NOMO-1 treated with DMSO at 0.1 percent for 48 hours (cell line): ENCODE results near the gene RAD9A.
A peak's percentile ranks its signal among the peaks of the same experiment; 100 is the strongest.
"Not testable (repeated sequence)": the region's sequence is repeated elsewhere in the genome, so short reads cannot be mapped to it uniquely, and the experiment has no call there.

Source experiments
- DNase-seq: peaks from one replicate; lab custom pipeline; 2025; ENCODE audit not compliant: unreplicated experiment; lab: John Stamatoyannopoulos, UW

RAD9A gene

DNA sequence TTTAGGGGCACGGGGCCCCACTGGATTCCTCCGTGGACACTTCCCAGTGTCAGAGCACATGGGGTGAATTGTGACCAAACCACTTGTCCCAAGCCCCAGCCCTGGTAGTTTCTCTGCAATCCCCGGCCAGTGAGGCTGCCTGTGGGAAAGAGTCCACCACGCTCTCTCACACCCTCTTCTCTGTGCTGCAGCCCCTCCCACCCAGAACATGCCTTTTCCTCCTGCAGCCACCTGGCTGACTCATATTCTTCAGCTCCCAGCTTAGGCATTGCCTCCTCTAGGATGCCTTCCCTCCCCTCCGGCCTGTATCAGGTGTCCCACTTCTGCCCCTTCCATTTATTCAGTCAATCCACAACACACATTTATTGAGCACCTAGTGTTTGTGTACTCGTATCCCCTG is 31.1 kb downstream of the RAD9A start:
- DNase-seq, result no peak

DNA sequence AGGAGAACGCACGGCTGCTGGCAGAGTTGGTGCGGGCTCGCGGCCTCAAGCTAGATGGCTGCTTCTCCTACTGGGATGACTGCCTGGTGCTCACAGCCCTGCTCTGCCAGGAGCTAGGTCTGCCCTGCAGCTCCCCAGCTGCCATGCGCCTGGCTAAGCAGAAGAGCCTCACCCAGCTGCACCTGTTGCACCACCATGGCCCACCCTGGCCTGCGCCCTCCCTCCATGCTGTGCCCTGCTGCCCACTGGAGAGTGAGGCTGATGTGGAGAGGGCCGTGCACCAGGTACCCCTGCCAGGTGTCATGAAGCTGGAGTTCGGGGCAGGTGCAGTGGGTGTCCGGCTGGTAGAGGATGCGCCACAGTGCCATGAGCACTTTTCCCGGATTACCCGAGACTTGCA is 31.7 kb downstream of the RAD9A start:
- no peak for DNase-seq

DNA sequence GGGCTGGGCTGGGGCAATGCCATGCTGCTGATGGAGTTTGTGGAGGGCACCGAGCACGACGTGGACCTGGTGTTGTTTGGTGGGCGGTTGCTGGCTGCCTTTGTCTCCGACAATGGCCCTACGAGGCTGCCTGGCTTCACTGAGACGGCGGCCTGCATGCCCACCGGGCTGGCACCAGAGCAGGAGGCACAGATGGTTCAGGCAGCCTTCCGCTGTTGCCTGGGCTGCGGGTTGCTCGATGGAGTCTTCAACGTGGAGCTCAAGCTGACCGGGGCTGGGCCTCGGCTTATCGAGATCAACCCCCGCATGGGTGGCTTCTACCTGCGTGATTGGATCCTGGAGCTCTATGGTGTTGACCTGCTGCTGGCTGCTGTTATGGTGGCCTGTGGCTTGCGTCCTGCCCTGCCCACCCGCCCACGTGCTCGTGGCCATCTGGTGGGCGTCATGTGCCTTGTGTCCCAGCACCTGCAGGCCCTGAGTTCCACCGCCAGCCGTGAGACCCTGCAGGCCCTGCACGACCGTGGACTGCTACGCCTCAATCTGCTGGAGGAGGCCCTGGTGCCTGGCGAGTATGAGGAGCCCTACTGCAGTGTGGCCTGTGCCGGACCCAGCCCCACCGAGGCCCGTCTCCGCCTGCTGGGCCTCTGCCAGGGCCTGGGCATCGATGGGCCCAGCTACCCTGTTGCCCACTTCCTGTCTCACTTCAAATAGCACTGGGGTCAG is 32.3 kb downstream of the RAD9A start:
- DNase-seq, result no peak

DNA sequence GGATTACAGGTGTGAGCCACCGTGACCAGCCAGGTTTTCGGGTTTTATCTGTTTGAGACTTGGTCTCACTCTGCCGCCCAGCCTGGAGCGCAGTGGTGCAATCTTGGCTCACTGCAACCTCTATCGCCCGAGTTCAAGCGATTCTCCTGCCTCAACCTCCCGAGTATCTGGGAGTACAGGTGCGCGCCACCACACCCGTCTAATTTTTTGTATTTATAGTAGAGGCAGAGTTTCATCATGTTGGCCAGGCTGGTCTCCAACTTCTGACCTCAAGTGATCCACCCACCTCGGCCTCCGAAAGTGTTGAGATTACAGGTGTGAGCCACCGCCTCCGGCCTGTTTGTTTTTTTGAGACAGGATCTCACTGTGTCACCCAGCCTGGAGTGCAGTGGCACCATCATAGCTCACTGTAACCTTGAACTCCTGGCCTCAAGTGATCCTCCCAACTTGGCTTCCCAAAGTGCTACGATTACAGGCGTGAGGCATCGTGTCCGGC is 35.6 kb downstream of the RAD9A start:
- DNase-seq, result not testable (repeated sequence)

DNA sequence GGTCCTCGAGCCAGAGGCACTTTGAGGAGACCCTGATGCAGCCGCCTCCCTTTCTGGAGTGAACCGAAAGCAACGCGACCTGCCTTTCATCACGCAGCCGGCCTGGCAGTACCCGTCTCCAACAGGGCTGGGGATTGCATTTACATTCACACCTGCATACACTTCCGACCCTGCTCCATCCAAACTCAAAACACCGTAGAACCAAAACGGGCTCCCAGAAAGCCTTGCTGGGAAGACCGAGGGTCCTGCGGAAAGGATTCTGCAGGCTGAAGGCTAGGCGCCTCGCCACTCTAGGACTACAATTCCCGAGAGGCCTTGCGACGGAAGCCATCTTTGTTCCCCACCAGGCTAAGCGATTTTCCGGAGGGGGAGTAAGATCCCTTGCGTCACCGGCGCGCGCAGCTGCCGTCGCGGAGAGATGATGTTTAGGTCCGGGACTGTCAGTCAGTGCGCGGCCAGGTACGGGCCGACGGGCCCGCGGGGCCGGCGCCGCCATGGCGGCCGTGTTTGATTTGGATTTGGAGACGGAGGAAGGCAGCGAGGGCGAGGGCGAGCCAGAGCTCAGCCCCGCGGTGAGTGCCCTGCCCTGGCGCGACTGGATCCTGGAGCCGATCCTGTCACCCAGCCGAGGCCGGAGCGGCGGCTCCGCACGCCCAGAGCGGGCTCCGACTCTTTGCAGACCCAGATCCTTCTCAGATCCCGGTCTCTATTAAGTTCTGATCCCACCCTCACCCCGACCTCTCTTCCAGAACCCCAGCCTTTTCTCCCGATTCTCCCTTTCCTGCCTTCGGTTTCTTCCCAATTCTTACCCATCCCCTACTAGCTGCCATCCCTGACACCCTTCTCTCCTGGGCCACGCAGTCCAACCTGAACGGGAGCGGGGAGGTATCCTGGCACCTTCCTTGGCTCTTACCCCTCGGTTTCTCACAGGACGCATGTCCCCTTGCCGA is 36.5 kb downstream of the RAD9A start, which contains the start of gene RPS6KB2:
Gene RPS6KB2, plus strand, starts transcription at position 443 of the 950 bp plus-strand sequence. Its CDS starts 52 bp downstream, at position 495.
- peak; percentile 93 for DNase-seq

DNA sequence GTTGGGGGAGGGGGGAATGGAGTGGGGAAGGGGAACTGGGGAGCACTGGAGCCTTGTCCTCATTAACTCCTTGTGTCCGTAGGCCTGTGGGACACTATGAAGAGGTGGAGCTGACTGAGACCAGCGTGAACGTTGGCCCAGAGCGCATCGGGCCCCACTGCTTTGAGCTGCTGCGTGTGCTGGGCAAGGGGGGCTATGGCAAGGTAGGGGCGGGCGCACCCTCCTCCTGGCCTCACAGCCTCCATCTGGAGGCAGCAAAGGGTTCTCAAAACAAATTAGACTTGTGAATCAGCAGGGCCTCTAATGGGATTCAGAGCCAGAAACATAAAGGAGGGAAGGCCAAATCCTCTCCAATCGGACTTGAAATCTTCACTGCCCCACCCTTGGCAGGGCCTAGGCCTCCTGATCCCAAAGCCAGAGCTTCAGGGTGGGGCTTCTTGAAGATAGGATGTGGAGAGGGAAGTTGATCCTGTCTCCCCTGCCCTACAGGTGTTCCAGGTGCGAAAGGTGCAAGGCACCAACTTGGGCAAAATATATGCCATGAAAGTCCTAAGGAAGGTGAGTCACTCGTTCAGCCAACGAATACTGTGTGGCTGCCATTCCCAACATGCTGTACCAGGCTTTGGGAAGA is 37.4 kb downstream of the RAD9A start:
- no peak for DNase-seq

DNA sequence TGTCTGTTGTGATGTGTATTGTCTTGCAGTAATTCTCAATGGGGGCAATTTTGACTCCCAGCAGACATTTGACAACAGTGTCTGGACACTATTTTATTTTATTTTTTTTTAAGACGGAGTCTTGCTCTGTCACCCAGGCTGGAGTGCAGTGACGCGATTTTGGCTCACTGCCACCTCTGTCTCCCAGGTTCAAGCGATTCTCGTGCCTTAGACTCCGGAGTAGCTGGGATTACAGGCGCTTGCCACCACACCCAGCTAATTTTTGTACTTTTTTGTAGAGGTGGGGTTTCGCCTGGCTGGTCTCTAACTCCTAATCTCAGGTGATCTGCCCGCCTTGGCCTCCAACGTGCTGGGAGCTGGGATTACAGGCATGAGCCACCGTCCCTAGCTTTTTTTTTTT is 37.9 kb downstream of the RAD9A start:
- DNase-seq, result no peak

DNA sequence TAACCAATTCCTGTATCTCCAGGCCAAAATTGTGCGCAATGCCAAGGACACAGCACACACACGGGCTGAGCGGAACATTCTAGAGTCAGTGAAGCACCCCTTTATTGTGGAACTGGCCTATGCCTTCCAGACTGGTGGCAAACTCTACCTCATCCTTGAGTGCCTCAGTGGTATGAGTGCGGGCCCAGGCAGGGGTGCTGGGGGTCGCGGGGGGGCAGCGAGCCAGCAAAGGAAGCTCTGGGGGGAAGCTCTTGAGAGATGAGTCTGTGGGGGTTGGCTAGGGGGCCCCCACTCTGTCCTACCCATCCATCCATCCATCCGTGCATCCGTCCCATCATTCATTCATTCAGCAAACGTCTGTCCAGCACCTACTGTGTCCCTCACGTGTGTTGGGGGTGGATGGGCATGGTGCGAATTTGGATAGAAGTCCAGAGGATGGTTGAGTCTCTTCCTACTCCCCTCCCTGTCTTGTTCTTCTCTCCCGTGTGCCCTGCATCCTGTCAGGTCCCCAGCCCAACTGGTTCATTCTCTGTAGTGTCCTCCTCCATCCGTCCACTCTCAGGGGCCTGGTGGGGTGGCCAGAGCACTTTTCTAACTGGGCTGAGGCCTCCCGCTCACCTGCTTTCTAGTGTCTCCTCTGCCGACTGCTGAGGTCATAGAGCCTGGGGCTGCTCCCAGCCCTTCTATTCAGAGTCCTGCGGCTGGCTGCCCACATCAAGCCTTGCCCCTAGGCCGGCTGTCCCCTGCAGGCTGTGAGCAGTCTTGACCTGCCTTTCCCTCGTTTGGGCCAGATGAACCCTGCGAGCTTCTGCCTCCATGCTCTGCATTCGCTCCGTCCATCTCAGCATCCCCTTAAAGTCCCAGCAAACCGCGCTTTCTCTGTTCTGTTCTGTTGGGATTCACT is 39.8 kb downstream of the RAD9A start:
- no peak for DNase-seq

DNA sequence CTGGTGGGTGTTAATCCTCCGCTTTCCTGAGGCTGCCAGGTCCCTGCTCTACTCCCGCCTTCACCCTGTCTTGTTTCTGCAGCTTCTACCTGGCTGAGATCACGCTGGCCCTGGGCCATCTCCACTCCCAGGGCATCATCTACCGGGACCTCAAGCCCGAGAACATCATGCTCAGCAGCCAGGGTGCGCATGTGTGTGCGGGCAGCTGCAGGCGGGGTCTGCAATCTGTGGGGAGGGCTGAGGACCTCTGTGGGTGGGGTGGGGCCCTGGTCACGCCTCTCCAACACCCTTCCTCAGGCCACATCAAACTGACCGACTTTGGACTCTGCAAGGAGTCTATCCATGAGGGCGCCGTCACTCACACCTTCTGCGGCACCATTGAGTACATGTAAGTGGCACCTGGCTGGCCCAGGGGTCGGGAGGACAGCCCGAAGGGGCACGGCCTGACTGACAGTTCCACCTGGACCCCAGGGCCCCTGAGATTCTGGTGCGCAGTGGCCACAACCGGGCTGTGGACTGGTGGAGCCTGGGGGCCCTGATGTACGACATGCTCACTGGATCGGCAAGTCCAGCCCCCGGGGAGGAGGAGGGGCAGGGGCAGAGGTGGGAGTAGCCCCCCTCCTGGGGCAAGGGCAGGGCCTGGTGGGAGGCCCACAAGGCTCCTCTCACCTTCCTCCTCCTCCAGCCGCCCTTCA is 41.0 kb downstream of the RAD9A start:
- no peak for DNase-seq

DNA sequence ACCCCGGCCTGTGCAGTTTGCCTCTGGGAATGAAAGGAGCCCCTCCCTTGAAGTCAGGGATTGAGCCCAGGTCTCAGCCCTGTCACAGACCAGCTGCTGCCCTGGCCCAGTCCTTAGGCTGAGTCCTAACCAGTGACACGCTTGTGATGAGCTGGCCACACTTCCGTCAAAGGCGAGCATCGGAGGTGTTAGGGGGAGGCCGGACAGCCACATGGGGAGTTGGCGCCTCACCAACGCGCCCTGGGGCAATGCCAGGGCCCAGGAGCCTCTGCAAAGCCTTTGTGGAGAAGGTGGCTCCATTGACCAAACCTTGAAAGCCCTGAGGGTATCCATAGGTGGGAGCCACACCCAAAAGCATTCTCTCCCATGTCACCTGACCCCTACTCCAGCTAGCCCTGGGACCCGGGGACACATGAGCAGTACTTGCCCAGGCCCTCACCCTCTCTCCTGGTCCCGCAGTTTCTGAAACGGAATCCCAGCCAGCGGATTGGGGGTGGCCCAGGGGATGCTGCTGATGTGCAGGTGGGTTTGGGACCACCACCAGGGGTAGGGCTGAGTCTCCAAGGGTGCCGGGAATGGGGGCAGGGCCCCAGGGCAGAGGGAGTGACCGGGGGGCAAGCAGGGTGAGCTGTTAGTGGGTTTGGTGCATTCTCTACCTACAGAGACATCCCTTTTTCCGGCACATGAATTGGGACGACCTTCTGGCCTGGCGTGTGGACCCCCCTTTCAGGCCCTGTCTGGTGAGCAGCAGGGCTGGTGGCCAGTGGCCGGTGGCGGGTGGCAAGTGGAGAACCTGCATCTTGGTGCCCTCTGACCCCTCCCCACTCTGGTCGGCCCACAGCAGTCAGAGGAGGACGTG is 42.0 kb downstream of the RAD9A start:
- DNase-seq, result no peak

DNA sequence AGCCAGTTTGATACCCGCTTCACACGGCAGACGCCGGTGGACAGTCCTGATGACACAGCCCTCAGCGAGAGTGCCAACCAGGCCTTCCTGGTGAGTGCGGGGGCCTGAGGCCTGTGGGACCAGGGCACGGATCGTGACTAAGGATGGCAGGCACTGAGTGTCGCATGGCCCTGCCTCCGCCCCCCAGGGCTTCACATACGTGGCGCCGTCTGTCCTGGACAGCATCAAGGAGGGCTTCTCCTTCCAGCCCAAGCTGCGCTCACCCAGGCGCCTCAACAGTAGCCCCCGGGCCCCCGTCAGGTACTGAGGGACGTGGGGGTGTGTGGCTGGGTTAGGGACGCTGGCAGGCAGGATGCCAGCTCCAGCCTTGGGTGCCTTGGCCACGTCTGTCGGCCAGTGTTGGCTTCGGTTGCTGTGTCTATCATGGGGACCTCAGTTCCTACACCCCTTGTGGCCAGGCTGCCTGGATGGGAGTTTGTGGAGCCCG is 42.7 kb downstream of the RAD9A start:
- no peak for DNase-seq

DNA sequence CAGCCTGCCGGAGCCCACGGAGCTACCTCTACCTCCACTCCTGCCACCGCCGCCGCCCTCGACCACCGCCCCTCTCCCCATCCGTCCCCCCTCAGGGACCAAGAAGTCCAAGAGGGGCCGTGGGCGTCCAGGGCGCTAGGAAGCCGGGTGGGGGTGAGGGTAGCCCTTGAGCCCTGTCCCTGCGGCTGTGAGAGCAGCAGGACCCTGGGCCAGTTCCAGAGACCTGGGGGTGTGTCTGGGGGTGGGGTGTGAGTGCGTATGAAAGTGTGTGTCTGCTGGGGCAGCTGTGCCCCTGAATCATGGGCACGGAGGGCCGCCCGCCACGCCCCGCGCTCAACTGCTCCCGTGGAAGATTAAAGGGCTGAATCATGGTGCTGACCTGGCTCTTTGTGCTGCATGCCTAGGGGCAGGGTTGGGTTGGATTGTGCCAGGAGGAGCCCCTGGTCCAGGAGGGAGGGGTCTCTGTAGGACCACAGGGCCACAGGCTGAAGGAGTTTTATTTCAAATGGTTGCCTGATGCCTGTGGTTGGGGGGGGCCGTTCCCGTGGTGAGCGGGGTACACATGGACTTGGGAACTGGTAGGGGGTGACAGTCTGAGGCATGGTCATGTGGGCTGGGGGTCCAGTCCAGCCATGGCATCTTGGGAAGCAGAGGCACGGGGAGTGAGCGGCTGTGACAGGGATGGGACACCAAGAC is 43.4 kb downstream of the RAD9A start:
- no peak for DNase-seq

DNA sequence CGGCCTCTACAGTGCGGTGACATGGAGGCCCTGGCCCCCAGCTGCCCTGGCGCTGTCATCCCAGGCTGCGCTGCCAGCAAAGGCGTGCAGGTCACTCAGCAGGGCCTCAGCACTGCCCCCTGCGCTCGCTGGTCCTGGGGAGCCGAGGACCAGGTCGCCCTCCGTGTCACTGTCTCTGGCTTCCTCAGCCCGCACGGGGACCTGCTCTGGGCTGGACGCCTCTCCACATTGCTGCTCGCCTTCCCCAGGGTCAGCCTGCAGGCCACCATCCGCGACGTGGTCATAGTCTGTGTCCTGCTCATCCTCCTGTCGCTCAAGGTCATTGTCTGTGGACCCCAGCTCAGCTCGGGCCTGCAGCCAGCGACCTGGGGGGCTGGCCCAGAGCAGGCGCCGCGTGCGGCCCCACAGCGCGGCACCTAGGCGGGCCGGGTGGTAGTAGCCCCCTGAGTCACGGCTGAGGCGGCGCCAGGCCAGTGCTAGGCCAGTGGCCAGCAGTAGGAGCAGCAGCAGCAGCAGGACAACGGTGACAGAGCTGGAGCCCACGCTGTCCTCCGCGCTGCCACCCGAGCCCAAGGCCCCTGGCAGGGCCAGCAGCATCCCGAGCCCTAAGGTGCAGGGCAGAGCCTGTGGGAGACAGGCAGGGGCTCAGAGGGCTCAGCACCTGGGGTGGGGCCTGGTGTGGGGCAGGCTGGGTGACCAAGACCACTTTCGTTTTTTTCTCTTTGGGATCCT is 44.1 kb downstream of the RAD9A start:
- DNase-seq, result no peak

DNA sequence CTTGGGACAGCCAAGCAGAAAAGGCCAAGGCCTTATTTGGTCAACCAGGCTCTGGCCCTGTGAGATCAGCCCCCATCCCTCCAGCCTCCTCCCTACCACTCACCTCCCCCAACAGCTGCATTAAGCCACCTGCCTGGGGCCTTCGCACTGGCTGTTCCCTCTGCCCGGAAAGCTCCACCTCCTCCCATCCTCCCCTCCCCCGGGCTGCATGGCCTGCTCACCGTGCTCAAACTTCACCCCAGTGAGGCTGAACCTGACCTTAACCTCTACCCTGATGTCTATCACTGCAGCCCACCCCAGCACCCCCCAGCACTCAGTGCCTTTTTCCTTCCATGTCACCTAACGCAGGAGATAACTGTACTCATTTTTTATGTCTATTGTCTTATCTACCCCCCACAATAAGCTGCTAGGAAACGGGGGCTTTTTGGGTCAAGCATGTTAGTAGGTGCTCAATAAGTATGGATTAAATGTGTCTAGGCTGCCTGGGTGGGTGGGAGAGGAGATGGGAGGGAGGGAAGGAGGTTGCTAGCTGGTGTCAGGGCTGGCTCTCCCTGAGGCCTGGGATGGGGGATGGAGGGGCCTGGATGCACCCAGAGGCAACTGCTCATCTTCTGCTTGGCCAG is 44.8 kb downstream of the RAD9A start:
- DNase-seq, result no peak

DNA sequence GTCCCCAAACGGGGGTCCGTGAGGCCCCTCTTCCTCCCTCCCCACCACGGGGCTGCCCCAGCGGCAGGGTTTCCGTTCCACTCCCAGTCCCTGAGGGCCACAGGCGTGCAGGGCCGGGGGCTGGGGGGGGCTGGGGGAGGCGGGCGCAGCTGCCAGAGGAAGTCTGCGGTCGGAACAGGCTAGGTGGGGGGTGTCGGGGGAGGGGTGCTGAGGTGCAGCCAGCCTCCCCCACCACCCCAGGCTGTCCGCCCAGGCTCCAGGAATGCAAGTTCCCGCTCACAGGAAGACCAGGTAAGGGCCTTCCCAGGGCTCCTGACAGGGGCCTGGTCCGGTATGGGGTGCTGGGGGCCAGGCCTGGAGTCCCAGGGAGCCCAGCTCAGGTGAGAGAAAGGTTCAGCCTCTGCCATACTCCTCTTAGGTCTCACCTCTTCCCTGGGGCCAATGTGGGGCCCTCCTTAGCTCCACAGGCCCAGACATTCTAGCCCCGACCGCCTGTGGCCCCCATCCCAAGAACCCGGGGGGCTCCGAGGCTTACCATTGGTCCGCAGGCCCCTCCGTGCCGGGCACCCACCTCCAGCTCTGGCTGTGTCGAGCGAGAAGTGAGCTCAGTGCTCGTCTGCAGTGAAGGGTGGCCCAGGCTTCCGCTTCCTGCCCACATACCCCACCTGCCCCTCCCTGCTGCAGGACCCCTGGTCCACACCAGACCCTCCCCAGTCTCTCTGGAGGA is 45.5 kb downstream of the RAD9A start, which contains the start of gene PTPRCAP:
Gene PTPRCAP, minus strand, starts transcription at position 601 of the 727 bp plus-strand sequence. Its CDS starts 63 bp downstream, at position 538.
- DNase-seq, result no peak

DNA sequence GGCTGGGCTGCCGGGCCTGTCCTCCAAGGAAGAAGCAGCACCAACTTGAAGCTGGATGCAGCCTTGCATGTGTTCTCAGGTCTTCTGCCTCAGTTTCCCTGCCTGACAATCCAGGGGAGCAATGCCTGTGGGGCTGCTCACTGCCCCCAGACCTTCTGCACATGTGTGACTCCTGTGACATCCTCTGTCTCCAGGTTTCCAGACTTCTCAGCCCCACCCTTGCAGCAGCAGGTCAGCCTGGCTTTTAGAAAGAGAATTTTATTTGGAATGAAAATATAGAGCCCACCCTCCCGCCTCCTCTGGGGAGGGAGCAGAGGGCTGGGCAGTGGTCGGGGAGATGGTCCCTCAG is 46.0 kb downstream of the RAD9A start:
- DNase-seq, result no peak
